Measurements from ENCODE around the gene FRYL.

Gene FRYL

DNA sequence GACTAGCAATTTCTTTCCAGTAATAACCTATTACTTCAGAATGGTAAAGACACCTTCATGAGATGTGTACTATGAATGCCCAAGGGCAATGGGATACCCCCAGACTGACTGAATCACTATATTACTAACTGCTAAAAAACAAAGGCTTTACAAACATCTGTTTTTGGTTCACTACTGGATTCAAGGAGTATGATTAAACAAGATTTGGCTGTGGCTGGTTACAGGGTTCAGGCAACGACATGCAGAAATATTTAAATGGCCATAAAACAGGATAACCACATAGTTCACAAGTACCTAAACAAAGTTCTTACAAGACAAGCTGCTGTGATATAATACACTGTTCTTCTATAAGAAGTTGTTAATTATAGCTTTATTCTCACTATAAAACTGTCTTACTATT lies 128.2 kb downstream of the FRYL start:
- TF ChIP-seq NFIC (IDR thresholded peaks at IDR 0.05): no peak
- no peak for TF ChIP-seq USF1 (IDR thresholded peaks at IDR 0.05)
- TF ChIP-seq FOXM1 (IDR thresholded peaks at IDR 0.05; ENCODE audit: borderline replicate concordance, low read depth): no peak
- TF ChIP-seq CEBPB (IDR thresholded peaks at IDR 0.05): no peak
- TF ChIP-seq, protein P1, sequence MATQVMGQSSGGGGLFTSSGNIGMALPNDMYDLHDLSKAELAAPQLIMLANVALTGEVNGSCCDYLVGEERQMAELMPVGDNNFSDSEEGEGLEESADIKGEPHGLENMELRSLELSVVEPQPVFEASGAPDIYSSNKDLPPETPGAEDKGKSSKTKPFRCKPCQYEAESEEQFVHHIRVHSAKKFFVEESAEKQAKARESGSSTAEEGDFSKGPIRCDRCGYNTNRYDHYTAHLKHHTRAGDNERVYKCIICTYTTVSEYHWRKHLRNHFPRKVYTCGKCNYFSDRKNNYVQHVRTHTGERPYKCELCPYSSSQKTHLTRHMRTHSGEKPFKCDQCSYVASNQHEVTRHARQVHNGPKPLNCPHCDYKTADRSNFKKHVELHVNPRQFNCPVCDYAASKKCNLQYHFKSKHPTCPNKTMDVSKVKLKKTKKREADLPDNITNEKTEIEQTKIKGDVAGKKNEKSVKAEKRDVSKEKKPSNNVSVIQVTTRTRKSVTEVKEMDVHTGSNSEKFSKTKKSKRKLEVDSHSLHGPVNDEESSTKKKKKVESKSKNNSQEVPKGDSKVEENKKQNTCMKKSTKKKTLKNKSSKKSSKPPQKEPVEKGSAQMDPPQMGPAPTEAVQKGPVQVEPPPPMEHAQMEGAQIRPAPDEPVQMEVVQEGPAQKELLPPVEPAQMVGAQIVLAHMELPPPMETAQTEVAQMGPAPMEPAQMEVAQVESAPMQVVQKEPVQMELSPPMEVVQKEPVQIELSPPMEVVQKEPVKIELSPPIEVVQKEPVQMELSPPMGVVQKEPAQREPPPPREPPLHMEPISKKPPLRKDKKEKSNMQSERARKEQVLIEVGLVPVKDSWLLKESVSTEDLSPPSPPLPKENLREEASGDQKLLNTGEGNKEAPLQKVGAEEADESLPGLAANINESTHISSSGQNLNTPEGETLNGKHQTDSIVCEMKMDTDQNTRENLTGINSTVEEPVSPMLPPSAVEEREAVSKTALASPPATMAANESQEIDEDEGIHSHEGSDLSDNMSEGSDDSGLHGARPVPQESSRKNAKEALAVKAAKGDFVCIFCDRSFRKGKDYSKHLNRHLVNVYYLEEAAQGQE (IDR thresholded peaks at IDR 0.05; ENCODE audit: low read depth): no peak
- no peak for TF ChIP-seq EGR1 (IDR thresholded peaks at IDR 0.05)
- no peak for TF ChIP-seq YY1 (IDR thresholded peaks at IDR 0.05; ENCODE audit: low read depth)
- no peak for TF ChIP-seq MAX (IDR thresholded peaks at IDR 0.05)
- TF ChIP-seq TEAD4 (IDR thresholded peaks at IDR 0.05): no peak
- no peak for TF ChIP-seq TAF1 (IDR thresholded peaks at IDR 0.05; ENCODE audit: low read depth)
- TF ChIP-seq TCF12 (IDR thresholded peaks at IDR 0.05; ENCODE audit: low read depth): no peak
- TF ChIP-seq RAD21 (IDR thresholded peaks at IDR 0.05; ENCODE audit: low read depth): no peak
- no peak for TF ChIP-seq CREB1 (IDR thresholded peaks at IDR 0.05; ENCODE audit: low read depth)
- no peak for TF ChIP-seq ZBTB7A (IDR thresholded peaks at IDR 0.05; ENCODE audit: low read depth)

DNA sequence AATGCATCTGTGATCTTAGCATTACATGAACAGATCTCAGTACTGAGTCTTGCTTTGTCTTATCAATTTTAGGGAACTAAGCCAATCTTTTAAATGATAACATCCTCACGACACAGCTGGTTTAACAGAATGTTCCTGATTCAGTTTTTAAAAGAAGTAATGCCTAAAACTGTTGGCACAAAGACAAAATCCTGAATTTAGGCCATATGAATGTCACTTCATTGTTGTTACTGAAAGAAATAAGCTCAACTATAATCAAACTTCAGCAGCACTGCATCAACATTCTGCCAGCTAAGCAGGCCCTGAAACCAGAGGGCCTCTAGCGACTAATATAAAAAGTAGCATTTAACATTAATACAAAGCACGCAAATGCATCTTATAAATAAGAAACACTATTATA lies 130.6 kb downstream of the FRYL start:
- no peak for TF ChIP-seq USF1 (IDR thresholded peaks at IDR 0.05)
- no peak for TF ChIP-seq TEAD4 (IDR thresholded peaks at IDR 0.05)
- no peak for TF ChIP-seq CEBPB (IDR thresholded peaks at IDR 0.05)
- TF ChIP-seq TAF1 (IDR thresholded peaks at IDR 0.05; ENCODE audit: low read depth): no peak
- no peak for TF ChIP-seq TCF12 (IDR thresholded peaks at IDR 0.05; ENCODE audit: low read depth)
- no peak for TF ChIP-seq NFIC (IDR thresholded peaks at IDR 0.05)
- TF ChIP-seq RAD21 (IDR thresholded peaks at IDR 0.05; ENCODE audit: low read depth): no peak

- no peak for TF ChIP-seq YY1 (IDR thresholded peaks at IDR 0.05; ENCODE audit: low read depth)
- TF ChIP-seq ZBTB7A (IDR thresholded peaks at IDR 0.05; ENCODE audit: low read depth): no peak
- no peak for TF ChIP-seq MAX (IDR thresholded peaks at IDR 0.05)
- no peak for TF ChIP-seq TEAD4 (IDR thresholded peaks at IDR 0.05)
- TF ChIP-seq CREB1 (IDR thresholded peaks at IDR 0.05; ENCODE audit: low read depth): no peak
- TF ChIP-seq, protein P1 (IDR thresholded peaks at IDR 0.05; ENCODE audit: low read depth): no peak
- no peak for TF ChIP-seq NFIC (IDR thresholded peaks at IDR 0.05)
- no peak for TF ChIP-seq TCF12 (IDR thresholded peaks at IDR 0.05; ENCODE audit: low read depth)
- TF ChIP-seq TAF1 (IDR thresholded peaks at IDR 0.05; ENCODE audit: low read depth): no peak
- TF ChIP-seq CEBPB (IDR thresholded peaks at IDR 0.05): no peak
- no peak for TF ChIP-seq EGR1 (IDR thresholded peaks at IDR 0.05)
- no peak for TF ChIP-seq EP300 (IDR thresholded peaks at IDR 0.05; ENCODE audit: borderline replicate concordance)
- no peak for TF ChIP-seq FOXM1 (IDR thresholded peaks at IDR 0.05; ENCODE audit: borderline replicate concordance, low read depth)
- TF ChIP-seq USF1 (IDR thresholded peaks at IDR 0.05): no peak
- no peak for TF ChIP-seq RAD21 (IDR thresholded peaks at IDR 0.05; ENCODE audit: low read depth)
Measured at GRCh38 chr4:48645225-48645794, 134.8 kb downstream of the FRYL start.

GRCh38 chr4:48642421-48643374 lies 137.4 kb downstream of the FRYL start:
- TF ChIP-seq ZBTB7A (IDR thresholded peaks at IDR 0.05; ENCODE audit: low read depth) (no peak), FOXM1 (IDR thresholded peaks at IDR 0.05; ENCODE audit: borderline replicate concordance, low read depth) (no peak), TCF12 (IDR thresholded peaks at IDR 0.05; ENCODE audit: low read depth) (no peak), RAD21 (IDR thresholded peaks at IDR 0.05; ENCODE audit: low read depth) (no peak), CREB1 (IDR thresholded peaks at IDR 0.05; ENCODE audit: low read depth) (no peak), TEAD4 (IDR thresholded peaks at IDR 0.05) (no peak), TAF1 (IDR thresholded peaks at IDR 0.05; ENCODE audit: low read depth) (no peak), YY1 (IDR thresholded peaks at IDR 0.05; ENCODE audit: low read depth) (no peak), NFIC (IDR thresholded peaks at IDR 0.05) (no peak), USF1 (IDR thresholded peaks at IDR 0.05) (no peak), EP300 (IDR thresholded peaks at IDR 0.05; ENCODE audit: borderline replicate concordance) (no peak), MAX (IDR thresholded peaks at IDR 0.05) (no peak), CEBPB (IDR thresholded peaks at IDR 0.05) (no peak), EGR1 (IDR thresholded peaks at IDR 0.05) (no peak)
- TF ChIP-seq, protein P1 (IDR thresholded peaks at IDR 0.05; ENCODE audit: low read depth): no peak
